IPS-18a (cell line): Measurements from ENCODE around the gene CNOT1.

Experiments used
- H3K27ac ChIP-seq: one replicate; pipeline ENCODE4 v1.5.1; 2013; ENCODE audit warnings: low read length
- H3K27me3 ChIP-seq: one replicate; pipeline ENCODE4 v1.6.1; 2013; ENCODE audit warnings: mild to moderate bottlenecking, low read length; ENCODE audit not compliant: control insufficient read depth, insufficient read depth
- H3K36me3 ChIP-seq: one replicate; pipeline ENCODE4 v1.6.1; 2013; ENCODE audit warnings: low read depth, low read length; ENCODE audit not compliant: control insufficient read depth
- H3K4me1 ChIP-seq: one replicate; pipeline ENCODE4 v1.6.1; 2013; ENCODE audit warnings: low read depth, low read length; ENCODE audit not compliant: control insufficient read depth
- H3K4me3 ChIP-seq: one replicate; pipeline ENCODE4 v1.5.1; 2013; ENCODE audit warnings: low read length
- H3K9ac ChIP-seq: one replicate; pipeline ENCODE4 v1.6.1; 2013; ENCODE audit warnings: mild to moderate bottlenecking, low read length, moderate library complexity
- H3K9me3 ChIP-seq: one replicate; pipeline ENCODE4 v1.6.1; 2013; ENCODE audit warnings: low read depth, low read length; ENCODE audit not compliant: control insufficient read depth

CNOT1 gene

GRCh38 chr16:58485184-58485887 is 144.3 kb downstream of the CNOT1 start:
- Histone ChIP-seq H3K4me3 (no peak overlapping the region), H3K4me1 (peaks cover 2% of the 10 kb centered on the region), H3K9me3 (no peaks in the 10 kb centered on the region), H3K27me3 (no peaks in the 10 kb centered on the region), H3K9ac (no peak overlapping the region), H3K27ac (no peak overlapping the region), H3K36me3 (no peaks in the 10 kb centered on the region)

GRCh38 chr16:58481931-58482330 is 147.7 kb downstream of the CNOT1 start:
- Histone ChIP-seq H3K4me3 (no peak overlapping the region), H3K27ac (no peak overlapping the region), H3K9ac (no peak overlapping the region), H3K36me3 (no peaks in the 10 kb centered on the region), H3K4me1 (peaks cover 2% of the 10 kb centered on the region), H3K27me3 (no peaks in the 10 kb centered on the region), H3K9me3 (no peaks in the 10 kb centered on the region)

DNA sequence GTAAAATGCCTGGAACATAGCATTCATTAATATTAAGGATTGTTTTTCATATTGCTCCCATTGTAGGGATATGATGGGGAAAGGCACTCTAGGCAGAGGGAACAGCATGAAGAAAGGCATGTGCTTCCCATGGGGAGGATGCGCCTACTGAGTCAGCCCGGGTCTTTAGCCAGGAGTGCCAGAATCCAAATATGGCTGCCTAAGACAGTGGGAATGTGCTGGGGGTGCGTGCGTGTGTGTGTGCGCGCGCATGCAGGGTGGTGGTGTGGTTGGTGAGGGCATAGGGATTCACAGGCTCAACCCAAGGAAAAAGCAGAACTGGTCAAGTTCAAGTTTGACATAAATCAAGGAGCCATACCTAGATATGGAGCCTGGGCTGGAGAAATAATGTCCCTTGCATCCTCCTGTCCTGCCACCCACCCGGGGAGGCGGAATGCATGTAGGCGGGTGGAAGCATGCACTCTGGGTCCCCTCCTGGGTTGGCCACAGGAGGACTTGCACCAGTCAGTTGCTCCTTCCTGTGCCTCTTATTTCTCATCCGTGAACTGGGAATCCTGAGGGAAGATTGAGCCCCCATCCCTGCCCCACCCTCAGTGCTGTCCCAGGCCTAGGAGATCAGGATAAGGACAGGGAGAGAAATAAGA is 148.3 kb downstream of the CNOT1 start:
- no peaks in the 10 kb centered on the region for H3K36me3 ChIP-seq
- H3K4me3 ChIP-seq: no peak overlapping the region
- peaks cover 2% of the 10 kb centered on the region for H3K4me1 ChIP-seq
- H3K27me3 ChIP-seq: no peaks in the 10 kb centered on the region
- H3K27ac ChIP-seq: no peak overlapping the region
- no peaks in the 10 kb centered on the region for H3K9me3 ChIP-seq
- H3K9ac ChIP-seq: no peak overlapping the region

DNA sequence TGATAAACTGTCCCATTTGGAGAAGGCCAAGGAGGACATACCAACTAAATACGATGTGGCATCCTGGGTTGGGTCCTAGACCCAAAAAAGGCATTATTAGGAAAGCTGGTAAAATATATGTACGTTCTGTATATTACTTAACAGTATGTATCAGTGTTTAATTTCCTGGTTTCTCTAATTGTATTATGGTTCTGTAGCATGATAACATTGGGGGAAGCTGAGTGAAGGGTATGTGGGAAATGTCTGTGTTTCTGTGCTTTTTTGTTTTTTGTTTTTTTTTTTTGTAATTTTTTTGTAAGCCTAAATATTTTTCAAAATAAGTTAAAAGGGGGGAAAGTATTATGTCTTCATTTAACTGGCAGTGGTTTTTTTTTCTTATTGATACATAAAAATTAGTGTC is 151.2 kb downstream of the CNOT1 start:
- Histone ChIP-seq H3K36me3 (no peaks in the 10 kb centered on the region), H3K9ac (no peak overlapping the region), H3K9me3 (no peaks in the 10 kb centered on the region), H3K27me3 (no peaks in the 10 kb centered on the region), H3K27ac (no peak overlapping the region), H3K4me1 (peaks cover 2% of the 10 kb centered on the region), H3K4me3 (no peak overlapping the region)

DNA sequence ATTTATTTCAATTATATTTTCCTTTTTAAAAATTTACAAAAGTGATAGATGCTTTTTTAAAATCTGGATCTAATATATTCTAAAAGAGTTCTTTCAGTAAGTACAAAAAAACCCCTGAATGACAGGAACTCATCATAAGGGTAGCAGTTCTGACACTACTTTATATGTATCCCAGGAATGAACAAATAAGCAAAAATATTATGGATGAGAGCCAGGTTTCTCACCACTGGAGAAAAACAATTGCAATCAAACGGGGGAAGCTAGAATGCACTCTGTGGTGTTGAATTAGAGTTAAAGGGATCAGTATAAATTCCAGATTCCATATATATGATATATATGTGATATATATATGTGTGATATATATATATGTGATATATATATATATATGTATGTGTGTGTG is 152.8 kb downstream of the CNOT1 start:
- Histone ChIP-seq H3K4me3 (no peak overlapping the region), H3K36me3 (no peaks in the 10 kb centered on the region), H3K27me3 (no peaks in the 10 kb centered on the region), H3K9ac (no peak overlapping the region), H3K9me3 (no peaks in the 10 kb centered on the region), H3K27ac (no peak overlapping the region), H3K4me1 (no peaks in the 10 kb centered on the region)

GRCh38 chr16:58475091-58475619 is 154.5 kb downstream of the CNOT1 start:
- Histone ChIP-seq H3K27me3 (no peaks in the 10 kb centered on the region), H3K9me3 (no peaks in the 10 kb centered on the region), H3K4me3 (no peak overlapping the region), H3K4me1 (no peaks in the 10 kb centered on the region), H3K36me3 (no peaks in the 10 kb centered on the region), H3K9ac (no peak overlapping the region), H3K27ac (no peak overlapping the region)

DNA sequence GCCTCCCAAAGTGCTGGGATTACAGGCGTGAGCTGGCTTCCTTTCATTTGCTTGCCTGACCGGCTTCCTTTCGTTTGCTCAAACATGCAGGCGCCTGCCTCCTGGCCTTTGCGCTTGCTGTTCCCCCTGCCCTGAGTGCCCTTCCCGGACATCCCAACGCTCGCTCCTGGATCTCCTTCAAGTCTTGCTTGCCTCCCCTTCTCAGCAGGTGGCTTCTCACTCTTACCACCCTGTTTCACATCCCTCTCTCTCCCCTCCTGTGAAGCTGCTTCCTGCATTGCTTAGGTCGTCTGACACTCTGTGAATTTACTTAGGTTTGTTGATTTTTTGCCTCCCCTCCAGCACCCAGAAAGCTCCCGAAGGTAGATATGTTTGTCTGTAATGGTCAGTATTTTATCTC is 155.3 kb downstream of the CNOT1 start:
- Histone ChIP-seq H3K4me3 (no peak overlapping the region), H3K9me3 (no peaks in the 10 kb centered on the region), H3K4me1 (no peaks in the 10 kb centered on the region), H3K36me3 (no peaks in the 10 kb centered on the region), H3K27ac (no peak overlapping the region), H3K9ac (no peak overlapping the region), H3K27me3 (no peaks in the 10 kb centered on the region)

DNA sequence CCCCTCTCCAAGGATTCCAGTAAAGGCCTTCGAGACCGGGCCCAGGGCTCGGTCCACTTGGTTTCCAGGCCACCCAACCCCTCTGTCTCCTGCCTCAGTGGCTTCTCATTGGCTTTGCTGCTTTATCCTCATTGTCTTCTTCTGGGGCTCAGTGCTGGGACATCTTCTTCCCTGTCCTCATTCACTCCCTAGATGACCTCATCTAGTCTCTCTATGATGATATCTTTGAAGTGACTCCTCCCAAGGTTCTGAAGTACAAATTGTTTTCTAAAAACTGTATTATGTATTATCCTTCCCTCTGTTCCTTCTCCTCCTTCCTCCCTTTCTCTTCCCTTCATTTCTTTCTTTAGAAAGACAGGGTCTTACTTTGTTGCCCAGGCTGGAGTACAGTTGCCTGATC is 156.8 kb downstream of the CNOT1 start:
- Histone ChIP-seq H3K4me3 (no peak overlapping the region), H3K4me1 (no peaks in the 10 kb centered on the region), H3K36me3 (no peaks in the 10 kb centered on the region), H3K9me3 (no peaks in the 10 kb centered on the region), H3K27me3 (no peaks in the 10 kb centered on the region), H3K9ac (no peak overlapping the region), H3K27ac (no peak overlapping the region)

DNA sequence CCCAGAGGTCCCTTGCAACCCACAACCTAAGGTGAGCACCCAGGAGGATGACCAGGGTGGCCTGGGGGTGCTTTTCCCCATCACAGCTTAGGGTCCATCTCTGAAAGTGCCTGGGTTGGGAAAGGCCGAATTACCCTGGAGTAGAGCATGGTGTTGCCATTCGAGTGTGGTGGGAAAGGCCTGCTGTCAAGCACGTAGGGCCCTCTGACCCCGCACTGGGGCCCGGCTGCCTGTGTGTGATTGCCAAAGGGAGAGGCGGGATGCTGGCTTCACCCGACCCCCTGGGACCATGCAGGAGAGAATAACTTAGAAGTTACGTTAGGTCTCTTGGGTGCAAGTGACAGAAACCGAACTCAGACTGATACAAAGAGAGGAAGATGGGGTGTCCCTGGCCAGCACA is 157.4 kb downstream of the CNOT1 start:
- Histone ChIP-seq H3K27me3 (no peaks in the 10 kb centered on the region), H3K4me1 (no peaks in the 10 kb centered on the region), H3K27ac (no peak overlapping the region), H3K9me3 (no peaks in the 10 kb centered on the region), H3K4me3 (no peak overlapping the region), H3K36me3 (no peaks in the 10 kb centered on the region), H3K9ac (no peak overlapping the region)

DNA sequence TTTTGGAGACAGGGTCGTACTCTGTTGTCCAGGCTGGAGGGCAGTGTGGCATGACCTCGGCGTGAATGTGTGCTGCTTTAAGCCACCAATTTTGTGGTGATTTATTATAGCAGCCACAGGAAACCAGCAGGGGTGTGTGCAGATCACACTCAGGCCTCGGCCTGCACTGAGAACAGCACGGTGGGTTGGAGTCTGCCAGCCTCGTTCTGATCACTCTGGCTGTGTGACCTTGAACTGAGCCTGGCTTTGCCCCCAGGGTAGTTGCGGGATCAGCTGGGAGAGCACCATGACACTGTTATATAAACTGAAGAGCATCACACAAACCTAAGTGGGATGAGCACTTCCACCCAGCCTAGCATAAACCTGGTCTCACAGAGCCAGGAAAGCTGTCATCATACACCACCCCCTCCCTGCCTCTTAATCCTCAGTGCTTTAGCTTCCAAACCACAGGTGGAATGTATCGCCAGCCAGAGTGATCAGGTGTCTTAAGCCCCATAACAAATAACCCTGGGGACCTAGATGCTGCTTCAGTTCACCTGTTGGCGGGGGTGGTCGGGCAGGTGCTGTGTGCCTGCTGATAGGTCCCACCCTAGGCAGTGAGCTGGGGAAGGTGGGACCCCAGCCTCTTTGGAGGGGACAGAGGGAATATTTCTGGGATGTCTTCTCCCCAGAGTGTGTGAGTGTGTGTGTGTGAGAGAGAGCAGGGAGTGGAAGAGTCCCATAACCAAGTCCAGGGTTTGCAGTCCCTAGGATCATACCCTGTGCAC is 158.2 kb downstream of the CNOT1 start:
- no peaks in the 10 kb centered on the region for H3K4me1 ChIP-seq

More for the DNA sequence above, 158.2 kb downstream of the CNOT1 start:
- Histone ChIP-seq H3K4me3 (no peak overlapping the region), H3K27ac (no peak overlapping the region), H3K27me3 (peaks cover 5% of the 10 kb centered on the region), H3K9ac (no peak overlapping the region), H3K9me3 (no peaks in the 10 kb centered on the region), H3K36me3 (no peaks in the 10 kb centered on the region)
